HG03064 (cell line): ENCODE measurements around the gene HOXD13.

Experiments
- ATAC-seq: cut with Tn5 transposase; IDR thresholded peaks from one replicate; pipeline ENCODE4 v1.9.1; 2021; ENCODE audit warnings: low read depth; ENCODE audit not compliant: unreplicated experiment

Gene HOXD13

GRCh38 chr2:176117823-176118371, 25.4 kb downstream of the HOXD13 start:
- no peak for ATAC-seq

- no peak for ATAC-seq
Measured at GRCh38 chr2:176118601-176119339, 26.2 kb downstream of the HOXD13 start.

GRCh38 chr2:176120364-176121189, 28.1 kb downstream of the HOXD13 start:
- ATAC-seq: no peak

- ATAC-seq: no peak
Measured at GRCh38 chr2:176121190-176122051, 28.9 kb downstream of the HOXD13 start.

GRCh38 chr2:176122052-176122682, 29.6 kb downstream of the HOXD13 start:
- no peak for ATAC-seq

- ATAC-seq: no peak
Measured at GRCh38 chr2:176122683-176123410, 30.3 kb downstream of the HOXD13 start, which contains the start of gene HOXD9. Gene HOXD9, plus strand, starts transcription at chr2:176122719. Its CDS starts 50 bp downstream, at chr2:176122769.

- no peak for ATAC-seq
Measured at GRCh38 chr2:176123411-176124109, 31.0 kb downstream of the HOXD13 start.

GRCh38 chr2:176124110-176124946, 31.8 kb downstream of the HOXD13 start:
- no peak for ATAC-seq

GRCh38 chr2:176124947-176125771, 32.6 kb downstream of the HOXD13 start:
- no peak for ATAC-seq

GRCh38 chr2:176125772-176126054, 33.2 kb downstream of the HOXD13 start:
- ATAC-seq: no peak

GRCh38 chr2:176126929-176127773, 34.6 kb downstream of the HOXD13 start:
- no peak for ATAC-seq

GRCh38 chr2:176127774-176128072, 35.2 kb downstream of the HOXD13 start:
- no peak for ATAC-seq

- no peak for ATAC-seq
Measured at GRCh38 chr2:176128172-176128981, 35.9 kb downstream of the HOXD13 start.

- no peak for ATAC-seq
Measured at GRCh38 chr2:176128982-176129796, 36.7 kb downstream of the HOXD13 start, which contains the start of gene HOXD8. Gene HOXD8, plus strand, starts transcription at chr2:176129705. Its CDS starts 662 bp downstream, at chr2:176130367.

- ATAC-seq: no peak
Measured at GRCh38 chr2:176129813-176130146, 37.3 kb downstream of the HOXD13 start.
